ENCODE measurements around the gene CCDC187. TPM values are rescaled to one million over a fixed set of nuclear protein-coding genes. Genes with fewer than 3 reads are reported as not detected.

Gene CCDC187
- total and polyA plus RNA-seq, 4 donors: not detected

DNA sequence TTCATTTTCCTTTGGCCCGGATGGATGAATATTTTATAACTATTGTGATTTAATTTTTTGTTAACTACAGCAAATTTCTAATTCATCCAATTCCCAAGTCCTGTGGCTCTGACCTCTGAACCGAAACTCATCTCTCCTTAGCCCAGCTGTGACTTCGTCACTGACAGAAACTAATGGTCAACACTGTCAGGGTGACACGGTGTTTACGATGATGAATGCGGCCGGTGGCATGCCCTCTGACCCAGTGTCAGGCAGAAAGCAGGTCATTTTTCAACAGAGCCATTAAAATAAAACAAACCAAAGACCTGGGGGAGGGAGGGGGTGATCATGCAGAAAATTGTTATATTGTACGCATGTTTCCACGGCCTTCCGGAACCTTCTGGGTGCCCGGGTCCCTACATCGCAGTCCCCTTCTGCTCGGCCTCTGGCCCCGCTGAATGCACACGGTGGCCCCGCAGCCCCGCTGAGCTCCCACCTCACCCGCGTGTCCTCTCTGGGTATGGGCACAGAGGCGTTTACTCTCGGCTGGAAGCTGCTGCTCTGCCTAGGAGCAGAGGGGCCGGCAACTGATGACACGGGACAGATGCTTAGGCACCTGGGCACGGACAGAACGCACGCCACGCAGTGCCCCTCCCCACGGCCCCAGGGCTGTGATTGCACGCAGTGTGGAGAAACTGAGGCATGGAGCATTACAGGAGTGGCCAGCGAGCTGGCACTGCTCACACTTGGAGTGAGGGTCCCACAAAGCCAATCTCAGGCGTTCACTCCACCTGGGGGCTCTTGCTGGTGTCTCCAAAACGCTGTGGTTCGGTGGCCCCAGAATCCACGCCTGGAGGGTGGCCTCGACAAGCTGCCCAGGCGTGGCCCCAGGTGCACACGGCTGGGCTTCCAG, 8.1 kb downstream of the CCDC187 start:
- H3K4me3 ChIP-seq (ENCODE audit: low read length in 2 of 2): no peak overlapping the region
- H3K4me1 ChIP-seq (ENCODE audit: control insufficient read depth in 1 of 2, insufficient read depth in 2 of 2, low read length in 2 of 2): no peaks in the 10 kb centered on the region
- H3K36me3 ChIP-seq (ENCODE audit: control insufficient read depth in 1 of 2, insufficient read depth in 2 of 2, low read length in 1 of 2): no peaks in the 10 kb centered on the region
- intact Hi-C loops (cut with DNase I): no loop called here
- no peaks in the 10 kb centered on the region for H3K27me3 ChIP-seq (ENCODE audit: control insufficient read depth in 1 of 2, insufficient read depth in 2 of 2, low read length in 1 of 2)
- DNase-seq (peak in 1 of 2 donors; percentile 34), ATAC-seq (ENCODE audit: low FRiP score) (no peak)
- 45 to 46% methylated on average over 36 to 37 of the region's 37 CpGs for WGBS, 2 donors
- no peaks in the 10 kb centered on the region for H3K9me3 ChIP-seq (ENCODE audit: control insufficient read depth, low read length)
- H3K27ac ChIP-seq (ENCODE audit: low read depth in 1 of 2, low read length in 2 of 2): no peak overlapping the region

DNA sequence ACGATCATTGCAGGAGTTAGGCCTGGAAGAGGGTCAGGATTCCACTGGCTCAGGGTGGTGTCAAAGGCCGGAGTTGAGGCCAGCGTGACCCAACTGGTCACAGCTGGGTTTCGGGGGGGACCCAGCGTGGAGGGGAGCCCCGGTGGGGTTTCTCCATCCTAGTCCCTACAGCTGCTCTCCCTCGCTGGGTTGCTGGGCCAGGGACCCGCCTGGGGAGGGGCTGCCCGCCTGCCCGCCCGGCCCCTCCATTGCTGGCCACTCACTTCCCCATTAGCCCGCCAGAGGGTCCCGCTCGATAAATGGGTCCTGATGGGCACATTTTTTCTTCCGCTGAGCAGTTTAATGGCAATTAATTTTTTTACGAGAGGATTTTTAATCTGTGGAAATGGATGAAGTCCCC, 8.8 kb downstream of the CCDC187 start:
- DNase-seq (no peak), ATAC-seq (ENCODE audit: low FRiP score) (no peak)
- no peaks in the 10 kb centered on the region for H3K9me3 ChIP-seq (ENCODE audit: control insufficient read depth, low read length)
- H3K4me1 ChIP-seq (ENCODE audit: control insufficient read depth in 1 of 2, insufficient read depth in 2 of 2, low read length in 2 of 2): no peaks in the 10 kb centered on the region
- H3K4me3 ChIP-seq (ENCODE audit: low read length in 2 of 2): no peak overlapping the region
- H3K36me3 ChIP-seq (ENCODE audit: control insufficient read depth in 1 of 2, insufficient read depth in 2 of 2, low read length in 1 of 2): no peaks in the 10 kb centered on the region
- WGBS, 2 donors: 90% methylated on average over 16 of the region's 16 CpGs
- intact Hi-C loops (cut with DNase I): no loop called here
- no peaks in the 10 kb centered on the region for H3K27me3 ChIP-seq (ENCODE audit: control insufficient read depth in 1 of 2, insufficient read depth in 2 of 2, low read length in 1 of 2)
- no peak overlapping the region for H3K27ac ChIP-seq (ENCODE audit: low read depth in 1 of 2, low read length in 2 of 2)

DNA sequence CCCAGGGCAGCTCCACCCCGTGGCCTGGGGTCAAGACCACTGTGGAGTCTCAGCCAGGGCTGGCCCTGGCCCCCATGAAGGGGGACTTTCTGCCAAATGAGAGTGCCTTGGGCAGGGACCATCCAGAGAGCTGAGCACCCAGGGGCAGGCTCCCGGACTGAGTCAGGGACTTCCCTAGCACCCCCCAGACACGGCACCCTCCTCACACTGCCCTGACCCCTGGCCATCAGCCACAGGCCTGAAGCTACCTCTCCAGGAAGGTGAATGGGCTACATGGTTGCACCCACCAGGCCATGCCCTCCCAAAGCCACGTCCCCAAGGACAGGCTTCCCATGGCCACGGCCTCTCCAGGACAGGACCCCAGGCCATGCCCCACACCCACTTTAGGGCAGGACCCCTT, 9.5 kb downstream of the CCDC187 start:
- H3K36me3 ChIP-seq (ENCODE audit: control insufficient read depth in 1 of 2, insufficient read depth in 2 of 2, low read length in 1 of 2): no peaks in the 10 kb centered on the region
- 68 to 80% methylated on average over 5 of the region's 5 CpGs for WGBS, 2 donors
- H3K27ac ChIP-seq (ENCODE audit: low read depth in 1 of 2, low read length in 2 of 2): no peak overlapping the region
- H3K27me3 ChIP-seq (ENCODE audit: control insufficient read depth in 1 of 2, insufficient read depth in 2 of 2, low read length in 1 of 2): no peaks in the 10 kb centered on the region
- DNase-seq (no peak), ATAC-seq (ENCODE audit: low FRiP score) (no peak)
- H3K4me3 ChIP-seq (ENCODE audit: low read length in 2 of 2): no peak overlapping the region
- H3K4me1 ChIP-seq (ENCODE audit: control insufficient read depth in 1 of 2, insufficient read depth in 2 of 2, low read length in 2 of 2): no peaks in the 10 kb centered on the region
- intact Hi-C loops (cut with DNase I): no loop called here
- H3K9me3 ChIP-seq (ENCODE audit: control insufficient read depth, low read length): no peaks in the 10 kb centered on the region

DNA sequence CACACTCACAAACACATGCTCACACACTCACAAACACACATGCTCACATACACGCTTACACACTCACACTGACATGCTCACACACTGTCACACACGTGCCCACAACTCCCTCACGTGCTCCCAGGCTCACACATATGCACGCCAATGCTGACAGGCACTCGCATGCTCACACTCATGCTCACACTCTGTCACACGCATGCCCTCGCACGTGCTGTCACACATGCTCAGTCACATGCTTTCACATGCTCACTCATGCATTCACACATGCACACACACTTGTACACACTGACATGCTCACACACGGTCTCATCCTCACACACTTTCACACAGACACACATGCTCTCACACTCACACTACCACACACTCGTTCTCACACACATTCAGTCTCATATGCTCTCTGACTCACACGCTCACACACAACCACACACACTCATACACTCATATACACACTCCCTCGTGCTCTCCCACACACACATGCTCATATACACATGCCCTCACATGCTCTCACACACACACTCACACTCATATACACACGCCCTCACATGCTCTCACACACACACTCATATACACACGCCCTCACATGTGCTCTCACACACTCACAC, 10.3 kb downstream of the CCDC187 start:
- H3K4me1 ChIP-seq (ENCODE audit: control insufficient read depth in 1 of 2, insufficient read depth in 2 of 2, low read length in 2 of 2): no peaks in the 10 kb centered on the region
- no peaks in the 10 kb centered on the region for H3K36me3 ChIP-seq (ENCODE audit: control insufficient read depth in 1 of 2, insufficient read depth in 2 of 2, low read length in 1 of 2)
- no peak overlapping the region for H3K4me3 ChIP-seq (ENCODE audit: low read length in 2 of 2)
- H3K27ac ChIP-seq (ENCODE audit: low read depth in 1 of 2, low read length in 2 of 2): no peak overlapping the region
- ATAC-seq (ENCODE audit: low FRiP score) (no peak), DNase-seq (no peak)
- intact Hi-C loops (cut with DNase I): no loop called here
- WGBS, 2 donors: 83 to 84% methylated on average over 14 of the region's 14 CpGs
- H3K27me3 ChIP-seq (ENCODE audit: control insufficient read depth in 1 of 2, insufficient read depth in 2 of 2, low read length in 1 of 2): no peaks in the 10 kb centered on the region
- H3K9me3 ChIP-seq (ENCODE audit: control insufficient read depth, low read length): no peaks in the 10 kb centered on the region

GRCh38 chr9:136292591-136293448, 11.1 kb downstream of the CCDC187 start:
- Histone ChIP-seq H3K4me3 (ENCODE audit: low read length in 2 of 2) (no peak overlapping the region), H3K27me3 (ENCODE audit: control insufficient read depth in 1 of 2, insufficient read depth in 2 of 2, low read length in 1 of 2) (no peaks in the 10 kb centered on the region), H3K36me3 (ENCODE audit: control insufficient read depth in 1 of 2, insufficient read depth in 2 of 2, low read length in 1 of 2) (no peaks in the 10 kb centered on the region), H3K9me3 (ENCODE audit: control insufficient read depth, low read length) (no peaks in the 10 kb centered on the region), H3K27ac (ENCODE audit: low read depth in 1 of 2, low read length in 2 of 2) (no peak overlapping the region), H3K4me1 (ENCODE audit: control insufficient read depth in 1 of 2, insufficient read depth in 2 of 2, low read length in 2 of 2) (no peaks in the 10 kb centered on the region)
- ATAC-seq (ENCODE audit: low FRiP score): no peak
- WGBS, 2 donors: 77 to 78% methylated on average over 34 of the region's 34 CpGs
- intact Hi-C loops (cut with DNase I): no loop called here
- DNase-seq: no peak

GRCh38 chr9:136292026-136292538, 11.8 kb downstream of the CCDC187 start:
- intact Hi-C loops (cut with DNase I): no loop called here
- ATAC-seq (ENCODE audit: low FRiP score) (no peak), DNase-seq (no peak)
- WGBS, 2 donors: 82 to 84% methylated on average over 19 of the region's 19 CpGs
- Histone ChIP-seq H3K27ac (ENCODE audit: low read depth in 1 of 2, low read length in 2 of 2) (no peak overlapping the region), H3K36me3 (ENCODE audit: control insufficient read depth in 1 of 2, insufficient read depth in 2 of 2, low read length in 1 of 2) (no peaks in the 10 kb centered on the region), H3K27me3 (ENCODE audit: control insufficient read depth in 1 of 2, insufficient read depth in 2 of 2, low read length in 1 of 2) (no peaks in the 10 kb centered on the region), H3K9me3 (ENCODE audit: control insufficient read depth, low read length) (no peaks in the 10 kb centered on the region), H3K4me3 (ENCODE audit: low read length in 2 of 2) (no peak overlapping the region), H3K4me1 (ENCODE audit: control insufficient read depth in 1 of 2, insufficient read depth in 2 of 2, low read length in 2 of 2) (no peaks in the 10 kb centered on the region)

DNA sequence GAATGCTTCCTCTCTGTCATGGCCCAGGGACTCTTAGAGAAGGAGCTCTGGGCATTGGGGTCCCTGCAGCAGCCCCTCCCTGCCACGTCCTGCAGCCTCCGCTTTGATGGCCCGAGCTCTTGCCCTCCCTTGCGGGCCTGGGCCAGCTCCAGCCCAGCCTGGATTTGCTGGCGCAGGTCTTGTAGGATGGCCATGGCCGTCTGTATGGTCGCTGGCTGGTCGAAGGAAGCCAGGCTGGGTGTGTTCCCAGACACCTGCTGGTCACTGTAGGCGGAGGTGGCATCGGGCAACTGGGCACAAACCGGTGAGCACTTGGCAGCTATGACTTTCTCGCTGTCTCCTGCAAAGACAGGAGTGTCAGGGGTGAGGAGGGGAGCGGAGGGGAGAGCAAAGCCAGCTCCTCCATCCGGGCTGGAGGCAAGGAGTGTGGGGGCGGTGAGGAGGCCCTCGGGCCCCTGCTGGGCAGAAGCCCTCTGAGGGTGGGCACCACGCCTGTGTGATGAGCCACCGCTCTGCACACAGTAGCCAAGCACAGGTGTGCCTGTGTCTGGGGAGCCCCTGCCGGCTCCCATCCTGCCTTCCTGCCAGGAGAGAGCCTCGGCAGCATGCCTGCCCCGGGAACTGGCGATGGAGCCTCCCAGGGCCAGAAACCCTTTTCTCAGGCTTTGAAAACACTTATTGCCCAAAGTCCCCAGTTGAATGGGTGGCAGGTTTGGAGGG, 12.4 kb downstream of the CCDC187 start:
- no peaks in the 10 kb centered on the region for H3K27me3 ChIP-seq (ENCODE audit: control insufficient read depth in 1 of 2, insufficient read depth in 2 of 2, low read length in 1 of 2)
- no peak overlapping the region for H3K4me3 ChIP-seq (ENCODE audit: low read length in 2 of 2)
- WGBS, 2 donors: 81 to 86% methylated on average over 22 of the region's 22 CpGs
- no peak for DNase-seq
- ATAC-seq (ENCODE audit: low FRiP score): no peak
- H3K27ac ChIP-seq (ENCODE audit: low read depth in 1 of 2, low read length in 2 of 2): no peak overlapping the region
- H3K4me1 ChIP-seq (ENCODE audit: control insufficient read depth in 1 of 2, insufficient read depth in 2 of 2, low read length in 2 of 2): no peaks in the 10 kb centered on the region
- H3K9me3 ChIP-seq (ENCODE audit: control insufficient read depth, low read length): no peaks in the 10 kb centered on the region
- H3K36me3 ChIP-seq (ENCODE audit: control insufficient read depth in 1 of 2, insufficient read depth in 2 of 2, low read length in 1 of 2): no peaks in the 10 kb centered on the region
- intact Hi-C loops (cut with DNase I): no loop called here

DNA sequence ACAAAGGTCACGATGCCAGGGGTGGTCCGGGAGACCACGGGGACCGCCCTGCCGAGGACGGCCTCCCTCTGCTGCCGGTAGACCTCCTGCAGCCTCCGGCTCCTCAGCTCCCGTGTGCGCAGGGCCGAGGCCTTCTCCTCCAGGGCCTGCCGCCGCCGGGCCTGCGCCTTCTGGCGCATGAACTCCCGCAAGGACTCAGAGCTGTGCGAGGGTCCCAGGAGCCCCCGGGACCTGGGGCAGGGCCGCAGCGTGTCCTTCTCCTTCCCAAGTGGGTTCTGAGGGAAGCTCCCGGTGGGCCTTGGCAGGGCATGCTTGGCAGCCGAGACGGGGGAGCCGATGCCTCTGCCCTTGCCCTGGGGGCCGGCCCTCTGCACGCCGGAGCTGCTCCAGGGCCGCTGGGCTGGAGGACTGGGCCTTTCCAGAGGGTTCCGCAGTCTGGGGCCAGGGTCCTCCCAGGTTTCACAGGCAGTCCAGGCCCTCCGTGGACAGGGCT, 13.3 kb downstream of the CCDC187 start:
- Histone ChIP-seq H3K4me1 (ENCODE audit: control insufficient read depth in 1 of 2, insufficient read depth in 2 of 2, low read length in 2 of 2) (no peaks in the 10 kb centered on the region), H3K36me3 (ENCODE audit: control insufficient read depth in 1 of 2, insufficient read depth in 2 of 2, low read length in 1 of 2) (no peaks in the 10 kb centered on the region), H3K27me3 (ENCODE audit: control insufficient read depth in 1 of 2, insufficient read depth in 2 of 2, low read length in 1 of 2) (no peaks in the 10 kb centered on the region), H3K4me3 (ENCODE audit: low read length in 2 of 2) (no peak overlapping the region), H3K9me3 (ENCODE audit: control insufficient read depth, low read length) (no peaks in the 10 kb centered on the region), H3K27ac (ENCODE audit: low read depth in 1 of 2, low read length in 2 of 2) (no peak overlapping the region)
- intact Hi-C loops (cut with DNase I): no loop called here
- ATAC-seq (ENCODE audit: low FRiP score) (no peak), DNase-seq (no peak)
- WGBS, 2 donors: 91 to 92% methylated on average over 31 of the region's 31 CpGs
